CD4-positive, CD25-positive, alpha-beta regulatory T cell (primary cell): ENCODE results near the gene CRYBG2. TPM values are rescaled to one million over a fixed set of nuclear protein-coding genes. Genes with fewer than 3 reads are reported as not detected.
"Not testable (repeated sequence)": the region's sequence is repeated elsewhere in the genome, so short reads cannot be mapped to it uniquely, and the experiment has no call there.

ENCODE experiments used
- ATAC-seq, 2 donors: fragments of 150-1000 bp; cut with Tn5 transposase; one replicate each; pipeline ENCODE4 v1.10.0; 2021; ENCODE audit warnings: low read depth in 2 of 2, moderate number of reproducible peaks in 2 of 2, moderate library complexity in 1 of 2
- DNase-seq, 3 donors: peaks; one replicate each; pipeline versions ENCODE4 v3.0.0 to v3.0.0-alpha.2; 2012 to 2022; ENCODE audit warnings: mixed read lengths in 1 of 3
- H3K27ac ChIP-seq: one replicate; pipeline ENCODE4 v1.7.0; 2013; ENCODE audit warnings: mild to moderate bottlenecking, low read length; ENCODE audit not compliant: insufficient read depth, poor library complexity, severe bottlenecking
- H3K27me3 ChIP-seq: one replicate; pipeline ENCODE4 v1.7.0; 2013; ENCODE audit warnings: low read length; ENCODE audit not compliant: control insufficient read depth, insufficient read depth
- H3K36me3 ChIP-seq: one replicate; pipeline ENCODE4 v1.7.0; 2013; ENCODE audit warnings: mild to moderate bottlenecking, low read length, moderate library complexity; ENCODE audit not compliant: control insufficient read depth, insufficient read depth
- H3K4me1 ChIP-seq: 2 replicates; pipeline ENCODE4 v1.7.0; 2013; ENCODE audit warnings: mild to moderate bottlenecking, low read length; ENCODE audit not compliant: insufficient read depth, control insufficient read depth, poor library complexity, severe bottlenecking
- H3K4me3 ChIP-seq: one replicate; pipeline ENCODE4 v1.7.0; 2013; ENCODE audit warnings: low read depth, mild to moderate bottlenecking, low read length, moderate library complexity
- H3K9me3 ChIP-seq, 2 experiments: 1 replicate in 1 of 2; 2 replicates in 1 of 2; pipeline ENCODE4 v1.7.0; 2013; ENCODE audit warnings: low read length in 2 of 2, mild to moderate bottlenecking in 1 of 2, moderate library complexity in 1 of 2; ENCODE audit not compliant: control insufficient read depth in 2 of 2
- H3K27ac Mint-ChIP-seq, 3 donors: one replicate each; pipeline ENCODE4 v1.8.0; 2020 to 2022; ENCODE audit warnings: mild to moderate bottlenecking in 3 of 3, mixed read lengths in 3 of 3, moderate library complexity in 2 of 3
- H3K27me3 Mint-ChIP-seq: one replicate; pipeline ENCODE4 v1.8.0; 2022; ENCODE audit warnings: mild to moderate bottlenecking, mixed read lengths
- H3K36me3 Mint-ChIP-seq: one replicate; pipeline ENCODE4 v1.8.0; 2020; ENCODE audit warnings: mixed read lengths
- H3K4me1 Mint-ChIP-seq, 4 donors: one replicate each; pipeline ENCODE4 v1.8.0; 2020 to 2022; ENCODE audit warnings: mixed read lengths in 4 of 4, mild to moderate bottlenecking in 1 of 4
- H3K4me3 Mint-ChIP-seq, 4 donors: one replicate each; pipeline ENCODE4 v1.8.0; 2020 to 2022; ENCODE audit warnings: mild to moderate bottlenecking in 4 of 4, mixed read lengths in 4 of 4, moderate library complexity in 3 of 4
- H3K9me3 Mint-ChIP-seq, 7 donors: one replicate each; pipeline ENCODE4 v1.8.0; 2020 to 2022; ENCODE audit warnings: mixed read lengths in 7 of 7, mild to moderate bottlenecking in 3 of 7, moderate library complexity in 2 of 7
- polyA plus RNA-seq, 4 donors: library from polyadenylated mRNA; unstranded; fragments of 300-500 nt; fragmentation: Illumina TruSeq; gene quantifications; one replicate each; pipeline ENCODE4 v1.2.3, GENCODE V29; 2021
- total RNA-seq: library from RNA; stranded (reverse); gene quantifications from one replicate; pipeline ENCODE4 v1.2.3, GENCODE V29; 2022

CRYBG2 gene
- total and polyA plus RNA-seq, 5 donors from 2014 or later, result 1.0 to 2.3 (median 1.7) TPM; not detected in 1

DNA sequence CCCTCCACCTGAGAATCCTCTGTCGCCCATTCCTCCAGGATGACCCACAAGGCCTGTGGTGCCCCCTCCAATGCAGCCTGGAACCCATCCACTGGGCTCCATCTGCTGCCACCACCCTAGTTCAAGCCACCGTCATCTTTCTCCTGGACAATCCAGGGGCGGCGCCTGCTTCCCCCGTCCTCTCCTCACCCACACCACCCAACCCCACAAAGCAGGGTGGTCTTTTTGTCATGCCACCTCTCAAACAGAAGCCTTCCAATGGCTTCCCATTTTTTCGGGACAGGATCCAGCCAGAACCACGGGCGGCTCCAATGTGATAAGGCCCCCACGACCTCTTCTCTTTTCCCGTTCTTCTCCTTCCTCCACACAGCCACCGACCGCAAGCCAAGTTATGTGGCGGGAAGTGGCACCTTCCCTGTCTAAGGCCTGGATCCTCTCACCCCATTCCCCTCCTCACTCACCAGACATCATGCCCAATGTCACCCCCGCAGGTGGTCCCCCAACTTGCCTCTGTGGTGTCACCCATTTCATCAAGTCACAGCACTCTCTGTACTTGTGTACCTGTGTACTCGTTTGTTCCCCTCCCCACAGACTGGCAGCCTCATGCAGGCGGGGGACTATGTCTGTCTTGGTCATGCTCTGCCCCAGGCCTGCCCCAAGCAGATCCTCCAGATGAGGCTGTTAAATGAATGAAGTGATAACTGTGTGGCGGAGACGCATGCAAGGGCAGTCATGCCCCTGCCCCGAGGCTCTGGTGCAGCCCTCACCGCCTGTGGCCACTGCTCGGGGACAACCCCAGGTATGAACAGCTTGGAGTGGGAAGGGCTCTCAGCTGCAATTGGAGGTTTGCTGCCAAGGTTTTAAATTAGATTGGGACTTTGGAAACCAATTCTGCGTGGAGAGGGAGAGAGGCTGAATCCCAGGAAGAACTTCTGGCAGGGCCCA lies 58.5 kb downstream of the CRYBG2 start:
- Mint-ChIP-seq H3K27ac (peak overlapping the region; percentile 60 to 96 (median 91)), H3K9me3 (peaks cover 0 to 2% (median 0%) of the 10 kb centered on the region in 7 donors), H3K36me3 (peaks cover 11% of the 10 kb centered on the region), H3K27me3 (no peaks in the 10 kb centered on the region), H3K4me3 (peak overlapping the region in 1 of 4 donors; percentile 54), H3K4me1 (peaks cover 0 to 53% (median 19%) of the 10 kb centered on the region in 4 donors)
- H3K36me3 ChIP-seq, result no peaks in the 10 kb centered on the region
- H3K27ac ChIP-seq, result no peak overlapping the region
- H3K9me3 ChIP-seq, result no peaks in the 10 kb centered on the region
- H3K4me3 ChIP-seq, result no peak overlapping the region
- DNase-seq (no peak), ATAC-seq (no peak)
- H3K4me1 ChIP-seq, result peaks cover 25% of the 10 kb centered on the region
- no peaks in the 10 kb centered on the region for H3K27me3 ChIP-seq

DNA sequence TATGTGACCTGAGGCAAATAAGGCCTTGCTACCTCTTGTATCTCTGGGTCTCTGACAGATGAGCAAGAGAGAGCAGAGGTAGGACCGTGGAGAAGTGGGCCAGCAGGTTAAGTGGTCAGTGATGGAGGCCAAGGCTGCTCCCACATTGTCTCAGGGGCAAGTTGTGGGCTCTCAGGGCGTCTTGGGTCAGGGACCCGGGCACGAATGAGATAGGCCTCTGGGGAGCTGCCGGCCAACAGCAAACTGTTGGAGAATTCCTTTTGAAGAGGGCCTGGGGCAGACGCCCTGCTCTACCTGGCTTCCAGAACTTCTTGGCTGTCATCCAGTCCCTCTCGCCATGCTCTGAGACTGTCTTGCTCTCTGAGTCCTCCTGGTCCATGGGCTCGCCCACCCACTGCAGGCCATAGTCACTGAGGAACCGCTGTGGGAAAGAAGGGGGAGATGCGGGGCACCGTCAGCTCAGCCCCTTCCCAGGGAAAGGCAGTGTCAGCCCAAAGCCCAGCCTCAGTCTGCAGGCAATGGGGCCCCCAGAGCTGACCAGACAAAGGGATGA lies 59.9 kb downstream of the CRYBG2 start:
- ATAC-seq, result no peak
- Mint-ChIP-seq H3K9me3 (peaks cover 0 to 2% (median 0%) of the 10 kb centered on the region in 7 donors), H3K36me3 (peaks cover 11% of the 10 kb centered on the region), H3K4me1 (peaks cover 0 to 58% (median 28%) of the 10 kb centered on the region in 4 donors), H3K27ac (peak overlapping the region in 2 of 3 donors; percentile 93 to 96), H3K4me3 (no peak overlapping the region), H3K27me3 (no peaks in the 10 kb centered on the region)
- H3K4me1 ChIP-seq, result peaks cover 40% of the 10 kb centered on the region
- no peaks in the 10 kb centered on the region for H3K9me3 ChIP-seq
- no peaks in the 10 kb centered on the region for H3K27me3 ChIP-seq
- no peaks in the 10 kb centered on the region for H3K36me3 ChIP-seq
- H3K4me3 ChIP-seq, result no peak overlapping the region
- no peak overlapping the region for H3K27ac ChIP-seq
- no peak for DNase-seq

- not testable (repeated sequence) for ATAC-seq, H3K27me3 Mint-ChIP-seq, H3K27me3 ChIP-seq, H3K9me3 Mint-ChIP-seq, H3K4me3 ChIP-seq, H3K9me3 ChIP-seq, DNase-seq, H3K36me3 ChIP-seq, H3K4me3 Mint-ChIP-seq
- H3K4me1 Mint-ChIP-seq, result peaks cover 7 to 67% (median 36%) of the 10 kb centered on the region in 4 donors
- H3K27ac Mint-ChIP-seq, result peak overlapping the region; percentile 80 to 100 (median 96)
- Histone ChIP-seq H3K27ac (peak overlapping the region; percentile 11), H3K4me1 (peaks cover 53% of the 10 kb centered on the region)
- H3K36me3 Mint-ChIP-seq, result peaks cover 11% of the 10 kb centered on the region
Measured at GRCh38 chr1:26292735-26293134, 61.2 kb downstream of the CRYBG2 start.

- Mint-ChIP-seq H3K27me3 (no peaks in the 10 kb centered on the region), H3K4me1 (peaks cover 14 to 75% (median 43%) of the 10 kb centered on the region in 4 donors), H3K36me3 (peaks cover 15% of the 10 kb centered on the region), H3K27ac (peak overlapping the region; percentile 96 to 100 (median 99)), H3K4me3 (peak overlapping the region in 3 of 4 donors; percentile 48 to 59 (median 56)), H3K9me3 (peaks cover 0 to 2% (median 0%) of the 10 kb centered on the region in 7 donors)
- Histone ChIP-seq H3K27me3 (no peaks in the 10 kb centered on the region), H3K4me1 (peaks cover 60% of the 10 kb centered on the region), H3K36me3 (no peaks in the 10 kb centered on the region), H3K9me3 (no peaks in the 10 kb centered on the region), H3K4me3 (no peak overlapping the region), H3K27ac (peak overlapping the region; percentile 93)
- DNase-seq, result no peak
- ATAC-seq, result no peak
Measured at GRCh38 chr1:26291939-26292338, 62.0 kb downstream of the CRYBG2 start.

GRCh38 chr1:26291433-26291832 lies 62.5 kb downstream of the CRYBG2 start:
- Histone ChIP-seq H3K36me3 (no peaks in the 10 kb centered on the region), H3K27me3 (no peaks in the 10 kb centered on the region), H3K9me3 (no peaks in the 10 kb centered on the region), H3K4me1 (peaks cover 66% of the 10 kb centered on the region), H3K27ac (peak overlapping the region; percentile 93), H3K4me3 (no peak overlapping the region)
- Mint-ChIP-seq H3K4me3 (peak overlapping the region; percentile 22 to 56 (median 46)), H3K9me3 (peaks cover 0 to 2% (median 0%) of the 10 kb centered on the region in 7 donors), H3K27me3 (no peaks in the 10 kb centered on the region), H3K36me3 (peaks cover 15% of the 10 kb centered on the region), H3K4me1 (peaks cover 14 to 80% (median 46%) of the 10 kb centered on the region in 4 donors), H3K27ac (peak overlapping the region; percentile 96 to 100 (median 99))
- no peak for ATAC-seq
- no peak for DNase-seq

DNA sequence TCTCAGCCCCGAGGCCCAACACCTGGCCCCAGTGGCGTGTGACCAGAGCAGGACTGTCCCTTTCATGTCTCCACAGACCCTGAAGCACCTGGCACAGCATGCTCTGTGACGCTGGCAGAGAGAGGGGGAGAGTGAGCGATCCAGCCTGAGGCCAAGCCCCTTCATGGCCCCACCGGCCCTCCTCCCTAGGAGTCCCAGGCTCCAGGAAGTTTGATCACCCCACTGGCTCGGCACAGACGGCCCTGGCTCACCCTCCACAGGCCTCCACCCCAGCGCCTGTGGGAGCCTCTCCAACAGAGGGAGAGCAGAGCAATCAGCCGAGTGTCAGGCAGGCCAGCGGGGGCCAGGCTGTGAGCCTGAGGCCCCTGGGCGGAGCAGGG lies 63.1 kb downstream of the CRYBG2 start:
- Mint-ChIP-seq H3K4me3 (peak overlapping the region in 3 of 4 donors; percentile 15 to 87 (median 41)), H3K27me3 (no peaks in the 10 kb centered on the region), H3K36me3 (peaks cover 12% of the 10 kb centered on the region), H3K27ac (peak overlapping the region; percentile 96 to 100 (median 99)), H3K4me1 (peaks cover 14 to 82% (median 50%) of the 10 kb centered on the region in 4 donors), H3K9me3 (no peaks in the 10 kb centered on the region)
- H3K27me3 ChIP-seq, result no peaks in the 10 kb centered on the region
- ATAC-seq (no peak), DNase-seq (no peak)
- H3K9me3 ChIP-seq, result no peaks in the 10 kb centered on the region
- H3K4me1 ChIP-seq, result peaks cover 71% of the 10 kb centered on the region
- H3K36me3 ChIP-seq, result no peaks in the 10 kb centered on the region
- H3K27ac ChIP-seq, result peak overlapping the region; percentile 93
- H3K4me3 ChIP-seq, result no peak overlapping the region

GRCh38 chr1:26290122-26290881 lies 63.6 kb downstream of the CRYBG2 start:
- H3K27ac ChIP-seq, result peak overlapping the region; percentile 93
- H3K27ac Mint-ChIP-seq, result peak overlapping the region; percentile 96 to 100 (median 99)
- DNase-seq (no peak), ATAC-seq (no peak)
- no peaks in the 10 kb centered on the region for H3K9me3 Mint-ChIP-seq
- peaks cover 14 to 82% (median 52%) of the 10 kb centered on the region in 4 donors for H3K4me1 Mint-ChIP-seq
- H3K4me3 ChIP-seq, result peak overlapping the region; percentile 10
- no peaks in the 10 kb centered on the region for H3K27me3 Mint-ChIP-seq
- H3K36me3 Mint-ChIP-seq, result peaks cover 7% of the 10 kb centered on the region
- peak overlapping the region in 3 of 4 donors; percentile 80 to 88 (median 87) for H3K4me3 Mint-ChIP-seq
- H3K9me3 ChIP-seq, result no peaks in the 10 kb centered on the region
- no peaks in the 10 kb centered on the region for H3K27me3 ChIP-seq
- peaks cover 77% of the 10 kb centered on the region for H3K4me1 ChIP-seq
- H3K36me3 ChIP-seq, result no peaks in the 10 kb centered on the region
